ENCODE results near the gene PDIK1L. TPM values are rescaled to one million over a fixed set of nuclear protein-coding genes. Genes with fewer than 3 reads are reported as not detected.

PDIK1L gene
- total and polyA plus RNA-seq, 9 of the 15 experiments (the other 6 are each of a cell fraction or from before 2014, with no cell fraction given), result 12.8 to 30.2 (median 21.5) TPM

GRCh38 chr1:26126321-26127084, 14.9 kb downstream of the PDIK1L start (continued):
- TF ChIP-seq ZBTB34 (CRISPR knock-in tag; IDR thresholded peaks at IDR 0.05) (no peak), NFRKB (IDR thresholded peaks at IDR 0.05; ENCODE audit: low read depth) (peak; percentile 79; the same call in 1 of the 2 replicates), RUNX1 (IDR thresholded peaks at IDR 0.05; ENCODE audit: low read depth) (no peak), MTA2 (IDR thresholded peaks at IDR 0.05; ENCODE audit: low read depth) (peak; percentile 88), JUN (IDR thresholded peaks at IDR 0.05; ENCODE audit: borderline replicate concordance, low read depth, low read length) (peak; percentile 81), JUN (CRISPR knock-in tag; IDR thresholded peaks at IDR 0.05; ENCODE audit: borderline replicate concordance) (no peak), NONO (IDR thresholded peaks at IDR 0.05; ENCODE audit: low read depth in 2 of 2, low read length in 1 of 2) (peak in 1 of 2 experiments; percentile 66; a peak in 2 of 4 replicates), ETV6 (IDR thresholded peaks at IDR 0.05; ENCODE audit: borderline replicate concordance in 1 of 2, low read depth in 2 of 2, low read length in 1 of 2) (no peak; a peak in 1 of 4 replicates), ETV6 (CRISPR knock-in tag; IDR thresholded peaks at IDR 0.05; ENCODE audit: borderline replicate concordance) (no peak), NR2C1 (IDR thresholded peaks at IDR 0.05) (peak; percentile 61), NR2C1 (tag; IDR thresholded peaks at IDR 0.05) (peak; percentile 52), ELF1 (tag; IDR thresholded peaks at IDR 0.05) (peak; percentile 73), CCNT2 (IDR thresholded peaks at IDR 0.05; ENCODE audit: borderline replicate concordance, extremely low read depth, insufficient read length, low read depth, low read length) (peak; percentile 98), FOXP4 (CRISPR knock-in tag; IDR thresholded peaks at IDR 0.05; ENCODE audit: borderline replicate concordance) (no peak), TAF15 (IDR thresholded peaks at IDR 0.05; ENCODE audit: low read depth, low read length) (no peak), ZNF511 (CRISPR knock-in tag; IDR thresholded peaks at IDR 0.05) (no peak), STAT6 (CRISPR knock-in tag; IDR thresholded peaks at IDR 0.05) (no peak), KDM2B (CRISPR knock-in tag; IDR thresholded peaks at IDR 0.05) (no peak), ZFX (CRISPR knock-in tag; IDR thresholded peaks at IDR 0.05) (no peak; the same call in 1 of the 2 replicates), TARDBP (IDR thresholded peaks at IDR 0.05) (0 out of 2 replicates have a peak, but pooled peaks have one; percentile 23), ZNF133 (CRISPR knock-in tag; IDR thresholded peaks at IDR 0.05) (peak; percentile 5; the same call in 1 of the 2 replicates), BRF1 (IDR thresholded peaks at IDR 0.05; ENCODE audit: borderline replicate concordance, extremely low read depth, insufficient read length) (no peak)
